Cardiac muscle cell (in vitro differentiated cells and primary cell): ENCODE measurements around the gene ERVFRD-1. TPM values are rescaled to one million over a fixed set of nuclear protein-coding genes. Genes with fewer than 3 reads are reported as not detected.

Experiments
- DNase-seq, 2 donors: peaks; one replicate each; pipeline versions ENCODE4 v3.0.0 to v3.0.0-alpha.2; 2010 to 2017; ENCODE audit warnings: low read depth in 1 of 2, low spot score in 1 of 2
- H3K27ac ChIP-seq: fragments of 200-600 bp; sonication (generic); 2 replicates; pipeline ENCODE4 v1.5.1; 2016
- H3K27me3 ChIP-seq: fragments of 200-600 bp; sonication (generic); 2 replicates; pipeline ENCODE4 v1.6.0; 2016; ENCODE audit warnings: control low read depth
- H3K36me3 ChIP-seq: fragments of 200-600 bp; sonication (generic); 2 replicates; pipeline ENCODE4 v1.5.1; 2016; ENCODE audit warnings: control low read depth
- H3K4me1 ChIP-seq: fragments of 200-600 bp; sonication (generic); 2 replicates; pipeline ENCODE4 v1.8.1; 2017; ENCODE audit warnings: low read depth, mild to moderate bottlenecking, mixed run types
- H3K4me3 ChIP-seq: fragments of 200-600 bp; sonication (generic); 2 replicates; pipeline ENCODE4 v1.5.1; 2016; ENCODE audit warnings: mild to moderate bottlenecking
- H3K9me3 ChIP-seq: fragments of 200-600 bp; sonication (generic); 2 replicates; pipeline ENCODE4 v1.5.1; 2017; ENCODE audit warnings: low read depth, mild to moderate bottlenecking, control low read depth
- polyA plus RNA-seq: library from polyadenylated mRNA; unstranded; fragments of >200 nt; fragmentation: Nextera tagmentation; extraction: Ambion mirVana; gene quantifications from 2 replicates; pipeline ENCODE4 v1.2.1, GENCODE V29; 2016
- total RNA-seq: library from RNA; depleted of rRNA; stranded (reverse); fragments of >200 nt; gene quantifications from 2 replicates; pipeline ENCODE4 v1.2.3, GENCODE V29; 2016
- TF ChIP-seq, protein P1 (sequence below): IDR thresholded peaks from 2 replicates; pipeline ENCODE4 v1.5.1; 2012; ENCODE audit warnings: low read depth, mild to moderate bottlenecking, low read length

The ERVFRD-1 gene
- total and polyA plus RNA-seq, 2 experiments from 2014 or later, result not detected

DNA sequence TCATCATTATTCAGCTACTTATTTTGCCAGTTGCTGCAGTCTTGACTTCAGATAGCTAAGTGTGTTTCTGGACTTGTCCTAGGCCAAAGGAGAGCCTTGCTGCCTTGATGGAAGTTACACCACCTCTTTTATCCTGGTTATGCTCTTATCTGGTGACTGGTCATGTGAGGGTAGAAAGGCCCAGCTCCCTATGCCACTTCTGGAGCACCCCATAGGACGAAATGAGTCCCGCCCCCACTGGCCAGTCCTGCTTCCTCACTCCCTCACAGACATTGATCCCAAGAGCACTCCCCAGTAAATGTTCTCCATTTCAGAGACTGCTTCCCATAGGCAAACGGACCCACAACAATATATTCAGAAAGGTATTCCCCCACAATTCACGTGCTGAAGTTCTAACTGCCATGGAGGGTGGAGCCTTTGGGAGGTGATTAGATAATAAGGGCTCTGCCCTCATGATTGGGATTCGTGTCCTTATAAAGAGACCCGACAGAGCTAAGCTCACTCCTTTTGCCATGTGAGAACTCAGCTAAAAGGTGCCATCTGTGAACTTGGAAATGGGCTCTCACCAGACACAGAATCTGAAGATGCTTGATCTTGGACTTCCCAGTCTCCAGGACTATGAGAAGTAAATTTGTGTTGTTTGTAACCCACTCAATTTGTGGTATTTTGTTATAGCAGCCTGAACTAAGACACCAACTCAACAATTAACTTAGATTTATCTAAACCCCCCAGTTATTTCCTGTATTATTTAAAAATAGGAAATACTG, 45.9 kb downstream of the ERVFRD-1 start:
- TF ChIP-seq, protein P1, sequence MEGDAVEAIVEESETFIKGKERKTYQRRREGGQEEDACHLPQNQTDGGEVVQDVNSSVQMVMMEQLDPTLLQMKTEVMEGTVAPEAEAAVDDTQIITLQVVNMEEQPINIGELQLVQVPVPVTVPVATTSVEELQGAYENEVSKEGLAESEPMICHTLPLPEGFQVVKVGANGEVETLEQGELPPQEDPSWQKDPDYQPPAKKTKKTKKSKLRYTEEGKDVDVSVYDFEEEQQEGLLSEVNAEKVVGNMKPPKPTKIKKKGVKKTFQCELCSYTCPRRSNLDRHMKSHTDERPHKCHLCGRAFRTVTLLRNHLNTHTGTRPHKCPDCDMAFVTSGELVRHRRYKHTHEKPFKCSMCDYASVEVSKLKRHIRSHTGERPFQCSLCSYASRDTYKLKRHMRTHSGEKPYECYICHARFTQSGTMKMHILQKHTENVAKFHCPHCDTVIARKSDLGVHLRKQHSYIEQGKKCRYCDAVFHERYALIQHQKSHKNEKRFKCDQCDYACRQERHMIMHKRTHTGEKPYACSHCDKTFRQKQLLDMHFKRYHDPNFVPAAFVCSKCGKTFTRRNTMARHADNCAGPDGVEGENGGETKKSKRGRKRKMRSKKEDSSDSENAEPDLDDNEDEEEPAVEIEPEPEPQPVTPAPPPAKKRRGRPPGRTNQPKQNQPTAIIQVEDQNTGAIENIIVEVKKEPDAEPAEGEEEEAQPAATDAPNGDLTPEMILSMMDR, result no peak
- Histone ChIP-seq H3K27ac (no peak overlapping the region), H3K4me1 (no peaks in the 10 kb centered on the region), H3K36me3 (no peaks in the 10 kb centered on the region), H3K4me3 (no peak overlapping the region), H3K27me3 (no peaks in the 10 kb centered on the region), H3K9me3 (no peaks in the 10 kb centered on the region)
- DNase-seq, result no peak

DNA sequence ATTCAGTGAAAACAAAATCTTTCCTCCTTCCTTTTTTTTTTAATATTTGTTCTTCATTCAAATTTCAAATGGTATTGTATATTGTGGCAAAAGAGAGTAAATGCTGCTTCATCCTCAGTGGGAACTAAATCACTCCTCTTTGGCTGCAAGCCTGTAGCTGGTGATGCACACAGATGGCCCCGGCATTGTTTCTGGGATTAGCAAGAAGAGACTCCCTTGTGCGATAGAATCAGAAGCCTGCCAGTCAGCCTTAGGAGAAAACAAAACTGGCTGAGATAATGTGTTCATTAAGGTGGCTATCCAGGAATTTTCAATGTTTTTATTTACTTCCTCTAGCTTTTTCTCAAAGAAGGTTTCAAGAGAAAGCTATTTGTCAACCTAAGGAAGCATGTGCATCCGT, 46.7 kb downstream of the ERVFRD-1 start:
- no peaks in the 10 kb centered on the region for H3K27me3 ChIP-seq
- no peaks in the 10 kb centered on the region for H3K9me3 ChIP-seq
- H3K36me3 ChIP-seq, result no peaks in the 10 kb centered on the region
- TF ChIP-seq, protein P1, result no peak
- H3K4me1 ChIP-seq, result no peaks in the 10 kb centered on the region
- DNase-seq, result no peak
- H3K4me3 ChIP-seq, result no peak overlapping the region
- no peak overlapping the region for H3K27ac ChIP-seq

DNA sequence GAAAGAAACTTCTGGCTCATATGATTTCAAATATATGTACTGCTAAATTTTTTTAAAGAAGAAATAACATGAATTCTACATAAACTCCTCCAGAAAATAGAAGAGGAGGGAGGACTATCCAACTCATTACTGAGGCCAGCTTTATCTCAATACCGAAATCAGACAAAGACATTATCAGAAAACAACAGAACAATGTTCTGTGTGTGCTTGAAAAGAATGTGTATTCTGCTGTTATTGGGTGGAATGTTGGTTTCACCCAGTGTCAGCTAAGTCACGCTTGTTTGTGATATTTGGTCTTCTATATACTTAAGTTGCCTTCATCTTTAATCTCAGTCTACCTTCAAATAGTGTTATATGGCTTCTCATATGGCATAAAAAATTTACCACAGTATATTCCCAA, 48.8 kb downstream of the ERVFRD-1 start:
- Histone ChIP-seq H3K27me3 (no peaks in the 10 kb centered on the region), H3K9me3 (no peaks in the 10 kb centered on the region), H3K4me1 (no peaks in the 10 kb centered on the region), H3K4me3 (no peak overlapping the region), H3K27ac (no peak overlapping the region), H3K36me3 (no peaks in the 10 kb centered on the region)
- TF ChIP-seq, protein P1, result no peak
- no peak for DNase-seq

DNA sequence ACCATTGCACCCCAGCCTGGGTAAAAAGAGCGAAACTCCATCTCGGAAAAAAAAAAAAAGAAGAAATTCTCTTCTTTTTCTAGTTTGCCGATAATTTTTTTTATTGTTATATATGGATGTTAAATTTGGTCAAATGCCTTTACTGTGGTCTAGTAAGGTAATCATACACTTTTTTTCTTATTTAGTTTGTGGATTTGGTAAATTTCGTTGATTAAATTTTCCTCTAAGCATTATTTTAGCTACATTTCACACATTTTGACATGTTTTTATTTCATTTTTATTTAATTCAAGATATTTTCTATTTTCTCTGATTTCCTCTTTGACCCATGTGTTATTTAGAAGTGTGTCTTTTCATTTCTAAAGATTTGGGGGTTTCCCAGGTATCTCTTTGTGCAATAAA, 49.4 kb downstream of the ERVFRD-1 start:
- H3K4me3 ChIP-seq, result no peak overlapping the region
- TF ChIP-seq, protein P1, result no peak
- no peaks in the 10 kb centered on the region for H3K9me3 ChIP-seq
- H3K36me3 ChIP-seq, result no peaks in the 10 kb centered on the region
- DNase-seq, result no peak
- no peak overlapping the region for H3K27ac ChIP-seq
- no peaks in the 10 kb centered on the region for H3K4me1 ChIP-seq
- no peaks in the 10 kb centered on the region for H3K27me3 ChIP-seq

DNA sequence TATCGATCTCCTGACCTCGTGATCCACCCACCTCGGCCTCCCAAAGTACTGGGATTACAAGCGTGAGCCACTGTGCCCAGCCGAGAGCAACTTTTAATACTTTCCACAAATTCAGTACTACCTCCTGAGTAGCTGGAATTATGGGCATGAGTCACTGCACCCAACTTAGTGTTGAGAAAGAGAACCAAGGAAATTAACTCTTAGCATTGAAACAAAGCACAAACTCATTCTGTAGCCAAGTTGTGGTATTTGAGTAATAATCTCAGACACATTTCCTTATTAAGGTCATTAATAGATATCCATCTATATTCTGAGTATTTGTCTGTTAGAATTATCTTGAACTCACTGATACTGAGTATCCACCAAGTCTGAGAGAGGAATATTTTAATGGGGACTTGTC, 53.1 kb downstream of the ERVFRD-1 start:
- Histone ChIP-seq H3K4me3 (no peak overlapping the region), H3K27ac (no peak overlapping the region), H3K36me3 (no peaks in the 10 kb centered on the region), H3K4me1 (no peaks in the 10 kb centered on the region), H3K27me3 (no peaks in the 10 kb centered on the region), H3K9me3 (no peaks in the 10 kb centered on the region)
- TF ChIP-seq, protein P1, result no peak
- peak in 1 of 2 donors; percentile 69 for DNase-seq
